HCT116 (cell line): ENCODE results near the gene ZSWIM6. TPM values are rescaled to one million over a fixed set of nuclear protein-coding genes. Genes with fewer than 3 reads are reported as not detected.

Experiments used
- ATAC-seq: fragments of 200-7000 bp; cut with Tn5 transposase; 2 replicates; pipeline ENCODE4 v1.9.1; 2020; ENCODE audit warnings: mild to moderate bottlenecking, moderate library complexity
- BruUV-seq: library from RNA; stranded (reverse); fragments of 400-500 nt; replicated peaks from 2 replicates; lab custom pipeline; 2021; lab: Mats Ljungman, UMichigan
- CTCF ChIA-PET: fragments of 300-600 bp; sonication (Branson Sonifier 250); formaldehyde crosslinking; loops from one replicate; lab custom pipeline; 2021; ENCODE audit warnings: antibody characterized with exemption; lab: Charles Lee
- POLR2A ChIA-PET: fragments of 300-600, 350-600 bp; sonication (Branson Sonifier 250); formaldehyde crosslinking; loops from one replicate; lab custom pipeline; 2021; ENCODE audit warnings: antibody characterized with exemption; lab: Charles Lee
- RAD21 ChIA-PET, 2 experiments: fragments of 300-600 bp; sonication (Branson Sonifier 250); formaldehyde crosslinking; loops; one replicate each; lab custom pipeline; 2023; ENCODE audit warnings: low total read pairs in 2 of 2; ENCODE audit not compliant: uncharacterized antibody in 2 of 2, unreplicated experiment in 2 of 2, low non-redundant PET in 1 of 2; lab: Charles Lee
- DNase-seq: peaks from one replicate; pipeline ENCODE4 v3.0.0-alpha.2; 2010; ENCODE audit warnings: low read depth, low spot score
- H2AFZ ChIP-seq: fragments of 200-600 bp; shearing (Covaris generic), sonication (generic); 2 replicates; pipeline ENCODE4 v1.6.1; 2017; ENCODE audit warnings: low read depth, mixed run types, mixed read lengths, antibody characterized with exemption, low read length; ENCODE audit not compliant: poor library complexity, severe bottlenecking
- H3K27ac ChIP-seq: 2 replicates; pipeline ENCODE4 v1.5.1; 2012; ENCODE audit warnings: low read depth, low read length
- H3K27me3 ChIP-seq: fragments of 200-600 bp; sonication (generic); 2 replicates; pipeline ENCODE4 v1.6.1; 2016; ENCODE audit warnings: mixed run types, low read length, mixed read lengths; ENCODE audit not compliant: insufficient read depth
- H3K36me3 ChIP-seq, 2 experiments: fragments of 200-500 bp in 1 of 2; fragments of 200-600 bp in 1 of 2; sonication (Bioruptor generic) in 1 of 2; sonication (generic) in 1 of 2; 2 replicates each; pipeline versions ENCODE4 v1.5.1 to v1.6.1; 2014 to 2016; ENCODE audit warnings: low read length in 2 of 2, inconsistent platforms in 1 of 2, mixed read lengths in 1 of 2, mixed run types in 1 of 2; ENCODE audit not compliant: insufficient read depth in 2 of 2, control insufficient read depth in 1 of 2
- H3K4me1 ChIP-seq, 2 experiments: fragments of 200-600 bp in 1 of 2; sonication (generic) in 1 of 2; 2 replicates each; pipeline versions ENCODE4 v1.5.1 to v1.6.1; 2012 to 2017; ENCODE audit warnings: low read length in 2 of 2, inconsistent platforms in 1 of 2, mild to moderate bottlenecking in 1 of 2, mixed read lengths in 1 of 2, mixed run types in 1 of 2, moderate library complexity in 1 of 2; ENCODE audit not compliant: insufficient read depth in 2 of 2, control insufficient read depth in 1 of 2
- H3K4me2 ChIP-seq: fragments of 200-600 bp; sonication (generic); 2 replicates; pipeline ENCODE4 v1.6.1; 2017; ENCODE audit warnings: mixed run types, low read length, mixed read lengths
- H3K4me3 ChIP-seq, 2 experiments: fragments of 200-600 bp in 1 of 2; sonication (generic) in 1 of 2; replicated peaks in 1 of 2; 2 replicates each; pipeline ENCODE4 v1.5.1; 2011 to 2016; ENCODE audit warnings: low read length in 2 of 2, control low read depth in 1 of 2, low read depth in 1 of 2, mild to moderate bottlenecking in 1 of 2, mixed read lengths in 1 of 2, mixed run types in 1 of 2
- H3K79me2 ChIP-seq: fragments of 200-600 bp; sonication (generic); 2 replicates; pipeline ENCODE4 v1.6.1; 2017; ENCODE audit warnings: mild to moderate bottlenecking, mixed run types, low read length, moderate library complexity, mixed read lengths; ENCODE audit not compliant: insufficient read depth
- H3K9ac ChIP-seq: fragments of 200-600 bp; sonication (generic); 2 replicates; pipeline ENCODE4 v1.6.1; 2016; ENCODE audit warnings: low read length, mixed read lengths
- H3K9me2 ChIP-seq: fragments of 200-600 bp; sonication (generic), shearing (Covaris generic); 2 replicates; pipeline ENCODE4 v1.6.1; 2017; ENCODE audit warnings: mixed run types, mild to moderate bottlenecking, moderate library complexity; ENCODE audit not compliant: insufficient read depth
- H3K9me3 ChIP-seq, 2 experiments: fragments of 200-500 bp in 1 of 2; fragments of 200-600 bp in 1 of 2; sonication (Bioruptor generic) in 1 of 2; sonication (generic) in 1 of 2; 2 replicates each; pipeline ENCODE4 v1.6.1; 2014 to 2017; ENCODE audit warnings: low read length in 2 of 2, mixed read lengths in 2 of 2, inconsistent platforms in 1 of 2, low read depth in 1 of 2, mild to moderate bottlenecking in 1 of 2, mixed run types in 1 of 2, moderate library complexity in 1 of 2; ENCODE audit not compliant: control insufficient read depth in 1 of 2, insufficient read depth in 1 of 2
- H4K20me1 ChIP-seq: fragments of 200-600 bp; sonication (generic), shearing (Covaris generic); 2 replicates; pipeline ENCODE4 v1.6.1; 2017; ENCODE audit warnings: mixed run types, mild to moderate bottlenecking, moderate library complexity; ENCODE audit not compliant: insufficient read depth
- ATF3 ChIP-seq: IDR thresholded peaks from 2 replicates; pipeline ENCODE4 v1.6.1; 2012
- CBX3 ChIP-seq: IDR thresholded peaks from 2 replicates; pipeline ENCODE4 v1.6.1; 2012; ENCODE audit warnings: low read depth
- CEBPB ChIP-seq: IDR thresholded peaks from 2 replicates; pipeline ENCODE4 v1.6.1; 2012; ENCODE audit warnings: low read depth
- ELF1 ChIP-seq: IDR thresholded peaks from 2 replicates; pipeline ENCODE4 v1.6.1; 2012; ENCODE audit warnings: low read depth, borderline replicate concordance
- EZH2 ChIP-seq: fragments of 200-600 bp; sonication (generic); IDR thresholded peaks from 2 replicates; pipeline ENCODE4 v1.6.1; 2017; ENCODE audit warnings: antibody characterized with exemption, mixed run types
- EZH2phosphoT487 ChIP-seq: fragments of 200-600 bp; IDR thresholded peaks from 2 replicates; pipeline ENCODE4 v1.6.1; 2018; ENCODE audit warnings: antibody characterized with exemption, borderline replicate concordance
- FOSL1 ChIP-seq: IDR thresholded peaks from 2 replicates; pipeline ENCODE4 v1.6.1; 2012; ENCODE audit warnings: low read depth
- JUND ChIP-seq: IDR thresholded peaks from 2 replicates; pipeline ENCODE4 v1.6.1; 2012
- POLR2AphosphoS5 ChIP-seq: IDR thresholded peaks from 2 replicates; pipeline ENCODE4 v1.6.1; 2011; ENCODE audit warnings: mild to moderate bottlenecking, low read depth, low read length, moderate library complexity
- RAD21 ChIP-seq: IDR thresholded peaks from 2 replicates; pipeline ENCODE4 v1.6.1; 2012; ENCODE audit warnings: low read depth, mild to moderate bottlenecking
- SP1 ChIP-seq: IDR thresholded peaks from 2 replicates; pipeline ENCODE4 v1.6.1; 2012; ENCODE audit warnings: low read depth
- SRF ChIP-seq: IDR thresholded peaks from 2 replicates; pipeline ENCODE4 v1.6.1; 2012; ENCODE audit warnings: low read depth
- YY1 ChIP-seq: IDR thresholded peaks from 2 replicates; pipeline ENCODE4 v1.6.1; 2011; ENCODE audit warnings: low read length, low read depth, moderate library complexity, mild to moderate bottlenecking; ENCODE audit not compliant: insufficient replicate concordance; ENCODE audit errors: extremely low read depth
- ZBTB33 ChIP-seq: IDR thresholded peaks from 2 replicates; pipeline ENCODE4 v1.6.1; 2011; ENCODE audit warnings: mild to moderate bottlenecking, low read length, moderate library complexity; ENCODE audit not compliant: insufficient replicate concordance; ENCODE audit errors: extremely low read depth
- intact Hi-C: fragments of 100-400 bp; cut with micrococcal nuclease; formaldehyde crosslinking; loops from 2 replicates; pipeline ENCODE4 v1.10.0; 2022
- total RNA-seq: library from RNA; stranded (reverse); gene quantifications from one replicate; pipeline ENCODE4 v1.2.1, GENCODE V29; 2021; ENCODE audit not compliant: unreplicated experiment

Gene ZSWIM6
- total RNA-seq, 1 experiment from 2014 or later = 7.4 TPM

- Histone ChIP-seq H3K36me3 (no peaks in the 10 kb centered on the region), H3K79me2 (no peaks in the 10 kb centered on the region), H2AFZ (peak overlapping the region; percentile 17), H3K27ac (no peak overlapping the region), H3K9me2 (no peaks in the 10 kb centered on the region), H3K4me1 (peaks cover 0 to 9% of the 10 kb centered on the region in 2 experiments; a peak in 2 of 4 replicates), H3K4me2 (peak overlapping the region; percentile 35; the same call in 1 of the 2 replicates), H4K20me1 (no peaks in the 10 kb centered on the region), H3K4me3 (no peak overlapping the region), H3K27me3 (no peaks in the 10 kb centered on the region), H3K9ac (no peak overlapping the region), H3K9me3 (no peaks in the 10 kb centered on the region)
- DNase-seq = no peak
- no TSS peak for BruUV-seq
- no peak for ATAC-seq
- ChIA-PET RAD21 (no interaction called here), CTCF (interaction anchor here (1.2 kb wide), 1 partner anchor 17 kb away, joined by 3 read pairs; no protein-coding TSS in a partner anchor), POLR2A (no interaction called here)
- TF ChIP-seq SRF (no peak), EZH2phosphoT487 (no peak), CEBPB (no peak), RAD21 (no peak), POLR2AphosphoS5 (no peak), JUND (peak; percentile 18; the same call in 1 of the 2 replicates), YY1 (no peak), CBX3 (no peak), ELF1 (no peak), SP1 (0 out of 2 replicates have a peak, but pooled peaks have one; percentile 10), ATF3 (no peak), FOSL1 (peak; percentile 27; the same call in 1 of the 2 replicates), ZBTB33 (no peak), EZH2 (no peak)
- intact Hi-C loops = no loop called here
Measured at GRCh38 chr5:61313960-61314681, 17.9 kb upstream of the ZSWIM6 start.
